Measurements from ENCODE around the gene BACH2.
"Not testable (repeated sequence)": the region's sequence is repeated elsewhere in the genome, so short reads cannot be mapped to it uniquely, and the experiment has no call there.

BACH2 gene

GRCh38 chr6:90120327-90120726 lies 176.3 kb downstream of the BACH2 start:
- TF ChIP-seq, protein P1, sequence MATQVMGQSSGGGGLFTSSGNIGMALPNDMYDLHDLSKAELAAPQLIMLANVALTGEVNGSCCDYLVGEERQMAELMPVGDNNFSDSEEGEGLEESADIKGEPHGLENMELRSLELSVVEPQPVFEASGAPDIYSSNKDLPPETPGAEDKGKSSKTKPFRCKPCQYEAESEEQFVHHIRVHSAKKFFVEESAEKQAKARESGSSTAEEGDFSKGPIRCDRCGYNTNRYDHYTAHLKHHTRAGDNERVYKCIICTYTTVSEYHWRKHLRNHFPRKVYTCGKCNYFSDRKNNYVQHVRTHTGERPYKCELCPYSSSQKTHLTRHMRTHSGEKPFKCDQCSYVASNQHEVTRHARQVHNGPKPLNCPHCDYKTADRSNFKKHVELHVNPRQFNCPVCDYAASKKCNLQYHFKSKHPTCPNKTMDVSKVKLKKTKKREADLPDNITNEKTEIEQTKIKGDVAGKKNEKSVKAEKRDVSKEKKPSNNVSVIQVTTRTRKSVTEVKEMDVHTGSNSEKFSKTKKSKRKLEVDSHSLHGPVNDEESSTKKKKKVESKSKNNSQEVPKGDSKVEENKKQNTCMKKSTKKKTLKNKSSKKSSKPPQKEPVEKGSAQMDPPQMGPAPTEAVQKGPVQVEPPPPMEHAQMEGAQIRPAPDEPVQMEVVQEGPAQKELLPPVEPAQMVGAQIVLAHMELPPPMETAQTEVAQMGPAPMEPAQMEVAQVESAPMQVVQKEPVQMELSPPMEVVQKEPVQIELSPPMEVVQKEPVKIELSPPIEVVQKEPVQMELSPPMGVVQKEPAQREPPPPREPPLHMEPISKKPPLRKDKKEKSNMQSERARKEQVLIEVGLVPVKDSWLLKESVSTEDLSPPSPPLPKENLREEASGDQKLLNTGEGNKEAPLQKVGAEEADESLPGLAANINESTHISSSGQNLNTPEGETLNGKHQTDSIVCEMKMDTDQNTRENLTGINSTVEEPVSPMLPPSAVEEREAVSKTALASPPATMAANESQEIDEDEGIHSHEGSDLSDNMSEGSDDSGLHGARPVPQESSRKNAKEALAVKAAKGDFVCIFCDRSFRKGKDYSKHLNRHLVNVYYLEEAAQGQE (IDR thresholded peaks at IDR 0.05; ENCODE audit: insufficient replicate concordance, low read depth), result no peak
- no peak for TF ChIP-seq GABPA (IDR thresholded peaks at IDR 0.05; ENCODE audit: low read depth)
- no peak for TF ChIP-seq SPI1 (IDR thresholded peaks at IDR 0.05; ENCODE audit: borderline replicate concordance, low read depth)
- no peak for TF ChIP-seq POLR2AphosphoS5 (IDR thresholded peaks at IDR 0.05; ENCODE audit: low read depth)
- TF ChIP-seq, protein P2, sequence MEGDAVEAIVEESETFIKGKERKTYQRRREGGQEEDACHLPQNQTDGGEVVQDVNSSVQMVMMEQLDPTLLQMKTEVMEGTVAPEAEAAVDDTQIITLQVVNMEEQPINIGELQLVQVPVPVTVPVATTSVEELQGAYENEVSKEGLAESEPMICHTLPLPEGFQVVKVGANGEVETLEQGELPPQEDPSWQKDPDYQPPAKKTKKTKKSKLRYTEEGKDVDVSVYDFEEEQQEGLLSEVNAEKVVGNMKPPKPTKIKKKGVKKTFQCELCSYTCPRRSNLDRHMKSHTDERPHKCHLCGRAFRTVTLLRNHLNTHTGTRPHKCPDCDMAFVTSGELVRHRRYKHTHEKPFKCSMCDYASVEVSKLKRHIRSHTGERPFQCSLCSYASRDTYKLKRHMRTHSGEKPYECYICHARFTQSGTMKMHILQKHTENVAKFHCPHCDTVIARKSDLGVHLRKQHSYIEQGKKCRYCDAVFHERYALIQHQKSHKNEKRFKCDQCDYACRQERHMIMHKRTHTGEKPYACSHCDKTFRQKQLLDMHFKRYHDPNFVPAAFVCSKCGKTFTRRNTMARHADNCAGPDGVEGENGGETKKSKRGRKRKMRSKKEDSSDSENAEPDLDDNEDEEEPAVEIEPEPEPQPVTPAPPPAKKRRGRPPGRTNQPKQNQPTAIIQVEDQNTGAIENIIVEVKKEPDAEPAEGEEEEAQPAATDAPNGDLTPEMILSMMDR (IDR thresholded peaks at IDR 0.05; ENCODE audit: insufficient read depth, low read length), result no peak
- no peak for DNase-seq (ENCODE audit: low read depth in 1 of 2, low spot score in 1 of 2)
- Histone ChIP-seq H3K27ac (replicated peaks) (no peak overlapping the region), H3K27me3 (ENCODE audit: insufficient read depth, poor library complexity, severe bottlenecking) (no peaks in the 10 kb centered on the region), H3K4me3 (replicated peaks; ENCODE audit: insufficient read depth, low read length) (no peak overlapping the region)

DNA sequence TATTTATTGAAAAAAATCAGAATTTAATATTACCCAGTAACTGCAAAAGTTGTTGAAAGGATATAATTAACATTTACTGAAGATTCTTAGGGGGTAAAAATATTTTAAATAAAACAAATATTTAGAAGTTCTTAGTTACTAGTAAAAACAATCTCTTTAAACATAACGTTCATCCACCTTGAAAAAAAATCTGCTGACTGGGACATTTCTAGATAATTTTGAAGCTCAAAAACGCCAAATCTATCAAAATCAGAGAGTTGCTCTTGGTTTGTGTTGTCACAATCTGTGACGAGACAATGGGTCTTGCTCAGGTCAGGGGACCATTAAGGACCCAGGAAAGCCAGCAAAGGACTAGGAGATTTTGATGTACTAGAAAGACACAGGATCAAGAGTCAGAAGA lies 177.0 kb downstream of the BACH2 start:
- H3K27me3 ChIP-seq (ENCODE audit: insufficient read depth, poor library complexity, severe bottlenecking), result no peaks in the 10 kb centered on the region
- TF ChIP-seq, protein P2 (IDR thresholded peaks at IDR 0.05; ENCODE audit: insufficient read depth, low read length), result no peak
- no peak for TF ChIP-seq SPI1 (IDR thresholded peaks at IDR 0.05; ENCODE audit: borderline replicate concordance, low read depth)
- TF ChIP-seq GABPA (IDR thresholded peaks at IDR 0.05; ENCODE audit: low read depth), result no peak

DNA sequence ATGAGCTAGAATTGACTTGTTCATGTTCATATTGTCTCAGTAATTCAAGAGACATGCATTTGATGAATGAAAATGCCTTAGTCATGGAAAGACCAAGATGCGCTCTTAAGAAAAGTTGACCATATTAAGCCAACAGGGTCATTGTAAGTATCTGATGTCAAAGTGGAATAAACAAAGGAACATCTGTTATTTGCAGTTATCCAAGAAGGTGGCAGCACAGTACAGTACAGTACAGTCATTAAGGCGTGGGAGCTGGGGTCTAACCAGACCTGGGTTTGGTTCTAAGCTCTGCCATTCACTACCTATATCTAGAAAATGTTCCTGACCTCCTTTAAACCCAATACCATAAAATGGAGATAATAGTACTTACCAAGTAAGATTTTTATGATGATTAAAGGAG lies 178.1 kb downstream of the BACH2 start:
- Histone ChIP-seq H3K27me3 (ENCODE audit: insufficient read depth, poor library complexity, severe bottlenecking) (no peaks in the 10 kb centered on the region), H3K27ac (replicated peaks) (no peak overlapping the region), H3K4me3 (replicated peaks; ENCODE audit: insufficient read depth, low read length) (no peak overlapping the region)
- TF ChIP-seq GABPA (IDR thresholded peaks at IDR 0.05; ENCODE audit: low read depth) (no peak), POLR2AphosphoS5 (IDR thresholded peaks at IDR 0.05; ENCODE audit: low read depth) (no peak), SPI1 (IDR thresholded peaks at IDR 0.05; ENCODE audit: borderline replicate concordance, low read depth) (no peak)
- TF ChIP-seq, protein P2 (IDR thresholded peaks at IDR 0.05; ENCODE audit: insufficient read depth, low read length), result no peak
- TF ChIP-seq, protein P1 (IDR thresholded peaks at IDR 0.05; ENCODE audit: insufficient replicate concordance, low read depth), result no peak
- DNase-seq (ENCODE audit: low read depth in 1 of 2, low spot score in 1 of 2), result no peak

More for the DNA sequence above, 177.0 kb downstream of the BACH2 start:
- no peak overlapping the region for H3K4me3 ChIP-seq (replicated peaks; ENCODE audit: insufficient read depth, low read length)
- H3K27ac ChIP-seq (replicated peaks), result no peak overlapping the region
- DNase-seq (ENCODE audit: low read depth in 1 of 2, low spot score in 1 of 2), result no peak

DNA sequence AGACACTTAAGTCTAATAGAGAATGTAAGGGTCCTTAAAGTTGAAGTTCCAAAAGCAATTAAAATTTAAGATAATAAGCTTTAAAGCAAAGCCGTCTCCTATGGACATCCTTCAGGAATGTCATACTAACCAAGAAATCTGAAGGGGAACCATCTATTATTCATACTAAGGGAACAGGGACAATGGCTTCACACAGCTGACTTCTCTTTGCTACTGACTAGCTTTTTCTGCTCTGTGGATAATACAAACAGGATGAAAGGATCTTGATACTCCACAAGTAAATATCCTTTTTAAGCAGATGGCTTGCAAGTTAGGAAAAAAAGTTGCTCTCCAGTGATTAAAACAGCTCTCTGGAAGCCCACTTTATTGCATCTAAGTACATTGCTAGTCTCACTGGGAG lies 178.6 kb downstream of the BACH2 start:
- Histone ChIP-seq H3K4me3 (replicated peaks; ENCODE audit: insufficient read depth, low read length) (no peak overlapping the region), H3K27me3 (ENCODE audit: insufficient read depth, poor library complexity, severe bottlenecking) (no peaks in the 10 kb centered on the region), H3K27ac (replicated peaks) (no peak overlapping the region)
- TF ChIP-seq SPI1 (IDR thresholded peaks at IDR 0.05; ENCODE audit: borderline replicate concordance, low read depth) (no peak), GABPA (IDR thresholded peaks at IDR 0.05; ENCODE audit: low read depth) (no peak), POLR2AphosphoS5 (IDR thresholded peaks at IDR 0.05; ENCODE audit: low read depth) (no peak)
- TF ChIP-seq, protein P1 (IDR thresholded peaks at IDR 0.05; ENCODE audit: insufficient replicate concordance, low read depth), result no peak
- TF ChIP-seq, protein P2 (IDR thresholded peaks at IDR 0.05; ENCODE audit: insufficient read depth, low read length), result no peak
- no peak for DNase-seq (ENCODE audit: low read depth in 1 of 2, low spot score in 1 of 2)

- H3K27ac ChIP-seq (replicated peaks); H3K27me3 ChIP-seq (ENCODE audit: insufficient read depth, poor library complexity, severe bottlenecking); H3K4me3 ChIP-seq (replicated peaks; ENCODE audit: insufficient read depth, low read length); DNase-seq (ENCODE audit: low read depth in 1 of 2, low spot score in 1 of 2): not testable (repeated sequence)
Measured at GRCh38 chr6:90116126-90116525, 180.5 kb downstream of the BACH2 start.
